ENCODE measurements around the gene PSAP.
"Not testable (repeated sequence)": the region's sequence is repeated elsewhere in the genome, so short reads cannot be mapped to it uniquely, and the experiment has no call there.

Gene PSAP

DNA sequence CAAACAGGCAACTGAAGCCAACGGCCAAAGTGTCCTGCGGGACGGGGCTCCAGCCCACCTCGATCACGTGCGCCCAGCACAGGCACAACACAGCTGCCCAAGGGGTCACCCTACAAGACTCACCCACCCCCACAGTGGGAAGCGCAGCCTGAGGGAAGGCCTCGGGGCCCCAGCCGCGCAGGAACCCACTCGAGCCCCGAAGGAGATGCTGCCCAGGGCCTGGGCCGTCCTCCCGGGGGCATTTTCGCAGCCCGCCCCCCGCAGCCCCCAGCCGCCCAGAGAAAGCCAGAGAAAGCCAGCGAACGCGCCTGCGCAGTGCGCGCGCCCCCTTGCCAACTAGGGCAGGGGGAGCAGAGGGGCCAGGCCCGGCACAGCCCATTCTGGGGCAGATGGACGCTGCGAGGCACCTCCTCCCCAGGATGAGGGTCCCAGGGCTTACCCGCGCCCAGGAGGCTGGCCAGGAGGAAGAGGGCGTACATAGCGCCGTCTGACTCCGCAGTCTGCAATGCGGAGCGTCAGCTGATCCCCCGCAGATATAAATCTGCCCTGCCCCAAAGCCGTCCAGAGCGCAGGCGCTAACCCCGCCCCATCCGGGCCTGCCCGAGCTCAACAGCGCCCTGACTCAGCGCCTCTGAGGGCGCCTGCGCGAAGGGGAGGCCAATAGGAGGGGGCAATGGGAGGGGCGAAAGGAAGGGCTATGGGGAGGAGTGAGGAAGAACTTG is at the start of gene PSAP:
TSS of gene PSAP (minus strand) at position 509 of the 722 bp plus-strand sequence. CDS start at position 479, 30 bp downstream.
- in situ Hi-C loops (cut with MboI; ENCODE audit: low sequenced_read_pairs), result no loop called here
- peak within 1 kb of the TSS; percentile 90 for H3K4me3 ChIP-seq
- H3K27me3 ChIP-seq (ENCODE audit: low read depth), result no peaks in the 10 kb centered on the region
- peaks cover 11% of the 10 kb centered on the region for H3K4me1 ChIP-seq
- peak; percentile 98 to 99 for DNase-seq (ENCODE audit: low spot score in 2 of 2)
- H3K36me3 ChIP-seq (replicated peaks), result no peaks in the 10 kb centered on the region
- H3K9me3 ChIP-seq, result no peaks in the 10 kb centered on the region

DNA sequence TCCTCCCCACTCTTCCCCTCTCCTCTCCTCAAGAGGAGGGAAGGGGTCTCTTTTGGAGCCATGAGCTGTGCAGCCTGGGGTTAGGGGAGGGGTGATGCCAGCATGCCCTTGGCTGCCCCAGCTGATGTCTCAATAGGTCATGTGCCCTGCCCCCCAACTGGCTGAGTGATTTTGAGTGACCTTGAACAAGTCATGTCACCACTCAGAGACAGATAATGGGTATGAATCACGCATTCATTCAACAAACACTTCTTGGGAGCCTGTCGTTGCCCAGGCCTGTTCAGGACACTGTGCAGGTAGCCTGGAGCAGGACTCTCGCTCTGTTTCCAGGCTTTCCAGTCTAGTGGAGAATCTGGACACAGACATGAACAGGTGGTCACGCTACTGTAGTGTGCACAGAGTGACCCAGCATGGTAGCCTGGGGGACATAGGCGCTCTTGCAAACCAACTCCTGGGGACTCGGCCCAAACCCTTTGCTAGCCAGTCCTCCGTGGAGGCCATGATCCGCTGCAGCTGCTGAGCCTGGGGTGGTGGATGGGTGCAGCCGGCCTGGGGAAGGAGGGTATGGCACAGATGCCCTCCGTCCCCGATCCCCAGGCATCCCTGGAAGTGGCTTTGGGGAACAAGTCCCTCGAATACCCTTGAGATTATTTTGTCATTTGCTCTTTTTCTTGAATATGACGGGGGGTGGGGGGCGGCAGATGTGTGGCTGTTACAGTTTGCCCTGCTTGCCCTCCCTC is 49.6 kb upstream of the PSAP start:
- Histone ChIP-seq H3K36me3 (replicated peaks) (no peaks in the 10 kb centered on the region), H3K4me1 (no peaks in the 10 kb centered on the region), H3K27me3 (ENCODE audit: low read depth) (no peaks in the 10 kb centered on the region), H3K9me3 (no peaks in the 10 kb centered on the region), H3K4me3 (no peak overlapping the region)
- DNase-seq (ENCODE audit: low spot score in 2 of 2), result no peak
- in situ Hi-C loops (cut with MboI; ENCODE audit: low sequenced_read_pairs), result loop anchor here (25.0 kb wide), 1 partner anchor 437 kb away; no protein-coding TSS in a partner anchor

DNA sequence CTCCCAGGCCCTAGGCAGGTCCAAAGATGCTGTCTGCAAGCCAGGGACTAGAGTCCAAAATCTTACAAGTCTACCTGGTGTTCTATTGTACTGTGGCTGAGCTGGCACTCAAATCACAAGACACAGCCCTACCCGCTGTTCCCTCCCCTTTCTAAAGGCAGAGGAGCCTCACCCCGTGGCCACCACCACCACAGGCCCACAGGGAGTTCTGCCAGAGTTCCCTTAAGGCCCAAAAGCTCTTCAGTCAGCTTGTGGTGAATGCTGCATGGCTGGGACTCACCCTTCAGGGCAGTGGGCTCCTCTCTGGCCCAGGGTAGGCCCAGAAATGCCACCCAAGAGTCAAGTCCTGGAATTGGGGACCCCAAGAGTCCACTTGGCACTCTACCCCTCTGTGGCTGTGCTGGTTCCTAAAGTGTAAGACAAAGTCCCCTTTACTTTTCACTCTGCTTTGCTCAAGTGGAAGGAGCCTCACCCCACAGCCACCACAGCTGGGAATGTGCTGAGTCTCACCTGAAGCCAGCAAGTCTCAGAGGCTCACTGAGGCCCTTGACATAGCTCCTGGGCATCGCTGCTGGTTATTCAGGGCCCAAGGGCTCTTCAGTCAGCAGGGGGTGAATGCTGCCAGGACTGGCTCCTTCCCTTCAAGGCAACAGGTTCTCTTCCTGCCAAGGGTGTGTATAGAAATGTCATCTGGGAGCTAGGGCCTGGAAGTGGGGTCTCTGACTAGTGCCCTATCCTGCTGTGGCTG is 48.8 kb upstream of the PSAP start:
- Histone ChIP-seq H3K9me3 (no peaks in the 10 kb centered on the region), H3K4me1 (no peaks in the 10 kb centered on the region), H3K36me3 (replicated peaks) (no peaks in the 10 kb centered on the region), H3K4me3 (no peak overlapping the region), H3K27me3 (ENCODE audit: low read depth) (no peaks in the 10 kb centered on the region)
- no peak for DNase-seq (ENCODE audit: low spot score in 2 of 2)
- in situ Hi-C loops (cut with MboI; ENCODE audit: low sequenced_read_pairs), result loop anchor here (10.0 to 25.0 kb wide), 2 partner anchors 325 to 437 kb away; no protein-coding TSS in a partner anchor

DNA sequence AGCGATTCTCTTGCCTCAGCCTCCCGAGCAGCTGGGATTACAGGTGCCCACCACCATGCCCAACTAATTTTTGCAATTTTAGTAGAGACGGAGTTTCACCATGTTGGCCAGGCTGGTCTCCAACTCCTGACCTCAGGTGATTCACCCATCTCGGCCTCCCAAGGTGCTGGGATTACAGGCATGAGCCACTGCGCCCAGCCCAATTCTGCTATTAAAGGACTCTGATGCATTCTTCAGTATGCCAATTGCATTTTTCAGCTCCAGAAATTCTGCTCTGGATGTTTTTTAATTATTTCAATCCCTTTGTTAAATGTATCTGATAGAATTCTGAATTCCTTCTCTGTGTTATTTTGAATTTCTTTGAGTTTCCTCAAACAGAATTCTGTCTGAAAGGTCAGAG is 47.3 kb upstream of the PSAP start:
- H3K9me3 ChIP-seq; DNase-seq (ENCODE audit: low spot score in 2 of 2); H3K4me1 ChIP-seq; H3K36me3 ChIP-seq (replicated peaks); H3K27me3 ChIP-seq (ENCODE audit: low read depth); H3K4me3 ChIP-seq: not testable (repeated sequence)
- in situ Hi-C loops (cut with MboI; ENCODE audit: low sequenced_read_pairs), result loop anchor here (10.0 kb wide), 1 partner anchor 326 kb away; no protein-coding TSS in a partner anchor

DNA sequence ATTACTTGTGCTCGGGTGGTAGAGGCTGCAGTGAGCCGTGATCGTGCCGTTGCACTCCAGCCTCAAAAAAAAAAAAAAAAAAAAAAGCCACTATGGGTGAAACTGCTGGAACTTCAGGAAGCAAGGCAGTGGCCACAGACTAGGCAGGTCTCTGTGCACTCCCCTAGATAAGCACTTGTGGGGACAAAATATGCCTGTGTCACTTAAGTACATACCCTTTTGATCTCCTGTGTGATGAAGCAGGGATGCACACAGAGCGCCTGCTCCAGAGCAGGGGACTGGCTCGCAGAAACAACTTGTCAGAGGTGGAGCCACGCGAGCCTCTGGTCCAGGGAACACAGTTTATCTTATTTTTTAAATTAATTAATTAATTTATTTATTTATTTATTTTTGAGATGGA is 42.9 kb upstream of the PSAP start:
- H3K36me3 ChIP-seq (replicated peaks), result no peaks in the 10 kb centered on the region
- H3K27me3 ChIP-seq (ENCODE audit: low read depth), result no peaks in the 10 kb centered on the region
- H3K4me3 ChIP-seq, result no peak overlapping the region
- peaks cover 5% of the 10 kb centered on the region for H3K4me1 ChIP-seq
- DNase-seq (ENCODE audit: low spot score in 2 of 2), result no peak
- no peaks in the 10 kb centered on the region for H3K9me3 ChIP-seq
- in situ Hi-C loops (cut with MboI; ENCODE audit: low sequenced_read_pairs), result loop anchor here (10.0 kb wide), 1 partner anchor 331 kb away; no protein-coding TSS in a partner anchor

DNA sequence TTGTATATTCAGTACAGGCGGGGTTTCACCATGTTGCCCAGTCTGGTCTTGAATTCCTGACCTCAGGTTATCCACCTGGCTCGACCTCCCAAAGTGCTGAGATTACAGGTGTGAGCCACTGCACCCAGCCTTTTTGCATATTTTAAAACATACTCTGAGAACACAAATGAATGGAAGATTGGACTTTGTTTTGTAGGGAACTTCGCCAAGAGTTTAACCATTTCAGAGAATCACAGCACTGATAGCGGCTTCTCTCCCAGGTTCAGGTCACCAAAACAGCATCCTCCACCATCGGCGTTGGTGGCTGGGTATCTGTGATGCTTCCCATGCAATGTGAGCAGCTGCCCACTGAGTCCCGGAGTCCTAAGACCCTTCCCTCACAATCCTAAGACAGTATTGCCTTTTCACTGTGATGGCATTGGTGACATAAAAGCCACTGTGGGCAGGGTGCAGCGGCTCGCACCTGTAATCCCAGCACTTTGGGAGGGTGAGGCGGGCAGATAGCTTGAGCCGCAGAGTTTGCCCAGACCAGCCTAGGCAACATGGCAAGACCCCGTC is 42.3 kb upstream of the PSAP start:
- Histone ChIP-seq H3K4me3 (no peak overlapping the region), H3K4me1 (peaks cover 8% of the 10 kb centered on the region), H3K27me3 (ENCODE audit: low read depth) (no peaks in the 10 kb centered on the region), H3K36me3 (replicated peaks) (no peaks in the 10 kb centered on the region), H3K9me3 (no peaks in the 10 kb centered on the region)
- DNase-seq (ENCODE audit: low spot score in 2 of 2), result no peak
- in situ Hi-C loops (cut with MboI; ENCODE audit: low sequenced_read_pairs), result loop anchor here (10.0 kb wide), 1 partner anchor 331 kb away; no protein-coding TSS in a partner anchor

DNA sequence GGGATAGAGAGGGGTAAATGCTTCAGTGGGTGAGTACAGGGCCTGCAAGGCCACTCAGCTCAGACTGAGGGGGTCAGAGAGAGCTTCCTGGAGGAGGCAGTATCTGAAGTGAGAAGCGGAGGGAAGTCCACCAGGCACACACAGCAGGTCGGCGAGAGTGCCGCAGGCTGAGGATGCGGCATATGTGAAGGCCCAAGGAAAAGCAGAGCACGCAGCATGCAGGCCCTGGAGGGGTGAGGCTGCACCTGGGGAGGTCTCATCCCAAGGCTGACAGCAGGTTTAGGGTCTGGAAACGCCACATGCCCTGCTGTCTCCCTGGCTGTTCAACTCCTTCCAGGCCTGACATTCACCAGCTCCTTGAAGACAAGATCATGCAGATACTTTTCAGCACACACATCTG is 40.4 kb upstream of the PSAP start:
- in situ Hi-C loops (cut with MboI; ENCODE audit: low sequenced_read_pairs), result loop anchor here (10.0 kb wide), 1 partner anchor 333 kb away; no protein-coding TSS in a partner anchor
- DNase-seq (ENCODE audit: low spot score in 2 of 2), result no peak
- peaks cover 9% of the 10 kb centered on the region for H3K4me1 ChIP-seq
- H3K9me3 ChIP-seq, result no peaks in the 10 kb centered on the region
- H3K27me3 ChIP-seq (ENCODE audit: low read depth), result no peaks in the 10 kb centered on the region
- H3K4me3 ChIP-seq, result no peak overlapping the region
- H3K36me3 ChIP-seq (replicated peaks), result no peaks in the 10 kb centered on the region

DNA sequence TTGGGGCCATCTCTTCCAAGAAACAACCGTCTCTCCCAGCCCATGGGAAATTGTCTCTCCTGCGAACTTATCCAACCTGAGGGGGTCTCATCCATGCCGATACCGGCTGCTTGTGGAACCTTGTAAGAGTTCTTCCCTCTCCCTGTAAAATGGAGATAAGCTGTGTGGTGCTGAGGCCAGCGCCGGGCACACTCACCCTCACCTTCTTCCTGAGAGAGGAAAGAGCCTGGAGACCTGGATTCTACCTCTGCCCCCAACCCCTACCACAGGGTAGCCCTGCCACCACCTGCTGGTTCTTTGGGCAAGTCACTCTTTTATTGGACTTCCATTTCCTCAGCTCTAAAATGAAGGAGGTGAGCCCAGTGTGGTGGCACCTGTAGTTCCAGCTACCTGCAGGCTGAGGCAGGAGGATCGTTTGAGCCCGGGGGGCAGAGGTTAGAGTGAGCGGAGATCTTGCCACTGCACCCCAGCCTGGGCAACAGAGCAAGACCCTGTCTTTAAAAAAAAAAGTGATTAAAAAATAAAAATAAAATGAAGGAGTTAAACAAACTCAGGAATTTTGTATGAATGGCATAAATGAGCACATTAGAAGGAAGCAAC is 38.4 kb upstream of the PSAP start:
- Histone ChIP-seq H3K4me1 (peaks cover 9% of the 10 kb centered on the region), H3K27me3 (ENCODE audit: low read depth) (no peaks in the 10 kb centered on the region), H3K9me3 (no peaks in the 10 kb centered on the region), H3K4me3 (peak overlapping the region; percentile 32), H3K36me3 (replicated peaks) (no peaks in the 10 kb centered on the region)
- DNase-seq (ENCODE audit: low spot score in 2 of 2), result no peak
- in situ Hi-C loops (cut with MboI; ENCODE audit: low sequenced_read_pairs), result no loop called here

DNA sequence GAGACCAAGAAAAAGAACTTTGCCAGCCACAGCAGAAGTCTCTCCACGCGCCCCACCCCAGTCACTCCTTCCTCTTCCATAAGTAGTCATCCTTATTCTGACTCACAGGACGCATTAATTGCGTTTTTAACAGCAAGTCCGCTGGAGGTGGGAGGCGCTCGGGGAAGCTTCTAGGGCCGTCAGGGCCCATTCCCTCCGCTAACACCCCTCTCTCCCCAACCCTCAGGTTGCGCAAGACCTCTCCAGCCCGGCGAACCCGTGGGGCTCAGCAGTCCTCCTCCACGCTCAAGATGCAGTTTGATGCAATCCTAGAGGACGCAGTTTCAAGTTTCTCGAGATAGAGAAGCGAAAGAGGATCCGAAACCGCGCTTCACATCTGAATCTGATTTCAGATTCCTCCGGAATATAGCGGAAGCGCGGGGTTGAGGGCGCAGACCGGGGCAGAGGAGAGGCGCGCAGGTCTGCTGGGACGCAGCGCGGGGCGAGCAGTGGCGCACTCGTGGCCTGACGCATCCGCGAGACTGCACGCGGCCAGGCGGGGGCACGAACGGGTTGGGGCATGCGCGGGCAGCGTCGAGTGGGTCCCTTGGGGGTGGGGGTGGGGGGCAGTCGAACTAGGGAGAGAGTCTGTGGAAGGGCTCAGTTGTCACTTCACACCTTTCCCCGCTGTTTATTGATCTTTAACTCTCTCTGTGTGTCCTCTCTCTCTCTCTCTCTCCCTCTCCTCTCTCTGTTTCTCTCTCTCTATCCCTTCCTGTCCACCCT is 37.8 kb upstream of the PSAP start:
- Histone ChIP-seq H3K9me3 (no peaks in the 10 kb centered on the region), H3K27me3 (ENCODE audit: low read depth) (no peaks in the 10 kb centered on the region), H3K4me3 (peak overlapping the region; percentile 32), H3K4me1 (peaks cover 9% of the 10 kb centered on the region), H3K36me3 (replicated peaks) (no peaks in the 10 kb centered on the region)
- in situ Hi-C loops (cut with MboI; ENCODE audit: low sequenced_read_pairs), result no loop called here
- DNase-seq (ENCODE audit: low spot score in 2 of 2), result peak; percentile 40 to 70

DNA sequence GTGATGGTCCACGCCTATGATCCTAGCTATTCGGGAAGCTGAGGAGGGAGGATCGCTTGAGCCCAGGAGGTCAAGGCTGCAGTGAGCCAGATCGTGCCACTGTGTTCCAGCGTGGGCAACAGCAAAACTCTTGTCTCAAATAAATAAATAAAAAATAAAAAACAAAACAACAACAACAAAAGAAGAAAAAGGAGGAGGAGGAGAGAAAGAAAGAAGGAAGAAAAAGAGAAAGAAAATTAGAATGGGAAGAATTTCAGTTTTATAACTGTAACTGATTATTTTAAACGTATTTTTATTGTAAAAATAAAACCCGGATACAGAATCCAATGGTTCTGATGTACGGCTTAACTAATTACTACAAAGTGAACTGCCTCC is 37.2 kb upstream of the PSAP start:
- no peaks in the 10 kb centered on the region for H3K36me3 ChIP-seq (replicated peaks)
- peak overlapping the region; percentile 32 for H3K4me3 ChIP-seq
- in situ Hi-C loops (cut with MboI; ENCODE audit: low sequenced_read_pairs), result no loop called here
- peaks cover 9% of the 10 kb centered on the region for H3K4me1 ChIP-seq
- no peaks in the 10 kb centered on the region for H3K27me3 ChIP-seq (ENCODE audit: low read depth)
- no peak for DNase-seq (ENCODE audit: low spot score in 2 of 2)
- no peaks in the 10 kb centered on the region for H3K9me3 ChIP-seq

DNA sequence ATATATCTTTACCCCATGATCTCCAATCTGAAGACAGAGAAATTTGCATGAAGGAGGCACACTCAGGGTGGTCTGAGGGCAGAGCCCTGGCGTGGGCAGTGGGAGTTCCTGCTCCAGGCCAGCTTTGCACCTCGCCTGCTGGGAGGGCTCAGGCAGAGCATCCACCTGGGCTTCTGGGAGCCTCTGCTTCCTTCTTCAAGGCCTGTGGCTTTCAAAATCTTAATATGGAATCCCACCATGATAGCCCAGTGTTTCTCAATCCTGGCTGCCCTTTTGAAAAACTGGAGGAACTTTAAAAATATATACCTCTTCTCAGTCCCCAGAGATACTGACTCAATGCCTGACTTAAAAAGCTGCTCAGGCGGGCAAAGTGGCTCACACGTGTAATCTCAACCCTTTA is 36.7 kb upstream of the PSAP start:
- no peak for DNase-seq (ENCODE audit: low spot score in 2 of 2)
- no peaks in the 10 kb centered on the region for H3K9me3 ChIP-seq
- H3K4me1 ChIP-seq, result peaks cover 9% of the 10 kb centered on the region
- no peaks in the 10 kb centered on the region for H3K27me3 ChIP-seq (ENCODE audit: low read depth)
- in situ Hi-C loops (cut with MboI; ENCODE audit: low sequenced_read_pairs), result no loop called here
- H3K36me3 ChIP-seq (replicated peaks), result no peaks in the 10 kb centered on the region
- H3K4me3 ChIP-seq, result no peak overlapping the region

DNA sequence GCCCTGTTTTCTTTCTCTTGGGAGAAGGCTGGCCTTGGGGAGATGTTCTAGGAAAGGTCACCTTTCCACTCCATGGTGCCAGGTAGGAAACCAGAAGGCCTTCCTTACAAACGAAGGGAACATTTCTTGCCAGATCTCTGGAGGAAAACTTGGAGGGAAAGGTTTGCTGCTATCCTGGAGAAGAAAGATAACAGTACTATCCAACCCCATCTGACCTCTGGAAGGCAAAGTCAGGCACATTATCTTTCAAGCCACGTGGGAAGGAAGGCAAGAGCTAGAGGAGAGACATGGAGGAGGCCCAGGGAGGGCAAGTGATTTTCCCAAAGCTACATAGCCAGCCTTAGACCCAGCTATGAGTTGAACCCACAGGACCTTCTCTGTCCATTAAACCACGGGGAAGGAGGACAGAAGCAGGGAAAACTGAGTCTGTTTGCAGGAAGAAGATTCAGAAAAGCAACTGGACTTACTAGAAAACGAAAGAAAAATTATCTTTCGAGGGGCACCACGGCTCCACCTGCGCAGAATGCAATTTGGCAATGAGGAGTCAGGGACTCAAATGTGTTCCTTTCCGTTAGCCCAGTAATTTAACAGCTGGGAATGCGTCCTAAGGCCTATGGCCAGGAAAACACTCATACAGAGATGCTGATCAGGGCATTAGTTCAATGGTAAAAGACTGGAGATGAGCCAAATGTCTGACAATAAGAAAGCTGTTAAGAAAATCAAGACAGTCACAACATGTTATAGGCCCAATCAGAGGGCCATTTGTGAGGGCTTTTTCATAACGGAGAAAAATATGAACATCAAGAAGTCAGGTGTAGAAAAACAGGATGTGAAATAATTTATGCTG is 32.0 kb upstream of the PSAP start:
- Histone ChIP-seq H3K27me3 (ENCODE audit: low read depth) (no peaks in the 10 kb centered on the region), H3K36me3 (replicated peaks) (no peaks in the 10 kb centered on the region), H3K4me1 (peaks cover 4% of the 10 kb centered on the region), H3K9me3 (no peaks in the 10 kb centered on the region), H3K4me3 (no peak overlapping the region)
- in situ Hi-C loops (cut with MboI; ENCODE audit: low sequenced_read_pairs), result no loop called here
- DNase-seq (ENCODE audit: low spot score in 2 of 2), result no peak
